Measurements from ENCODE around the gene FAM120B. TPM values are rescaled to one million over a fixed set of nuclear protein-coding genes. Genes with fewer than 3 reads are reported as not detected.
A peak's percentile ranks its signal among the peaks of the same experiment; 100 is the strongest.

Gene FAM120B
- total RNA-seq, 1 donor from 2014 or later, result 18.4 TPM

GRCh38 chr6:170436209-170436809, 129.8 kb downstream of the FAM120B start:
- Mint-ChIP-seq H3K9me3 (peaks cover 3% of the 10 kb centered on the region), H3K4me3 (no peak overlapping the region), H3K27me3 (ENCODE audit: insufficient read depth) (peaks cover 3% of the 10 kb centered on the region), H3K36me3 (ENCODE audit: low read depth) (peaks cover 1% of the 10 kb centered on the region), H3K27ac (no peak overlapping the region), H3K4me1 (ENCODE audit: low read depth) (no peaks in the 10 kb centered on the region)
- DNase-seq (ENCODE audit: low spot score), result no peak
- intact Hi-C loops (cut with micrococcal nuclease), result no loop called here

GRCh38 chr6:170437719-170438401, 131.3 kb downstream of the FAM120B start:
- H3K27ac Mint-ChIP-seq, result no peak overlapping the region
- peak overlapping the region; percentile 24 for H3K4me3 Mint-ChIP-seq
- no peak for DNase-seq (ENCODE audit: low spot score)
- H3K9me3 Mint-ChIP-seq, result peaks cover 3% of the 10 kb centered on the region
- no peaks in the 10 kb centered on the region for H3K4me1 Mint-ChIP-seq (ENCODE audit: low read depth)
- peaks cover 9% of the 10 kb centered on the region for H3K27me3 Mint-ChIP-seq (ENCODE audit: insufficient read depth)
- intact Hi-C loops (cut with micrococcal nuclease), result no loop called here
- H3K36me3 Mint-ChIP-seq (ENCODE audit: low read depth), result peaks cover 1% of the 10 kb centered on the region

- no peak overlapping the region for H3K27ac Mint-ChIP-seq
- H3K36me3 Mint-ChIP-seq (ENCODE audit: low read depth), result peaks cover 1% of the 10 kb centered on the region
- peak overlapping the region; percentile 24 for H3K4me3 Mint-ChIP-seq
- peaks cover 3% of the 10 kb centered on the region for H3K9me3 Mint-ChIP-seq
- H3K4me1 Mint-ChIP-seq (ENCODE audit: low read depth), result no peaks in the 10 kb centered on the region
- intact Hi-C loops (cut with micrococcal nuclease), result no loop called here
- peaks cover 9% of the 10 kb centered on the region for H3K27me3 Mint-ChIP-seq (ENCODE audit: insufficient read depth)
- no peak for DNase-seq (ENCODE audit: low spot score)
These were observed 131.8 kb downstream of the FAM120B start for GRCh38 chr6:170438402-170438753.

GRCh38 chr6:170438861-170439260, 132.3 kb downstream of the FAM120B start:
- no peak for DNase-seq (ENCODE audit: low spot score)
- Mint-ChIP-seq H3K9me3 (peaks cover 3% of the 10 kb centered on the region), H3K36me3 (ENCODE audit: low read depth) (peaks cover 1% of the 10 kb centered on the region), H3K4me1 (ENCODE audit: low read depth) (no peaks in the 10 kb centered on the region), H3K27ac (no peak overlapping the region), H3K4me3 (no peak overlapping the region), H3K27me3 (ENCODE audit: insufficient read depth) (peaks cover 9% of the 10 kb centered on the region)
- intact Hi-C loops (cut with micrococcal nuclease), result no loop called here

- intact Hi-C loops (cut with micrococcal nuclease), result no loop called here
- DNase-seq (ENCODE audit: low spot score), result no peak
- peaks cover 1% of the 10 kb centered on the region for H3K36me3 Mint-ChIP-seq (ENCODE audit: low read depth)
- H3K27me3 Mint-ChIP-seq (ENCODE audit: insufficient read depth), result peaks cover 6% of the 10 kb centered on the region
- H3K4me1 Mint-ChIP-seq (ENCODE audit: low read depth), result no peaks in the 10 kb centered on the region
- peaks cover 3% of the 10 kb centered on the region for H3K9me3 Mint-ChIP-seq
- no peak overlapping the region for H3K27ac Mint-ChIP-seq
- H3K4me3 Mint-ChIP-seq, result no peak overlapping the region
These were observed 133.1 kb downstream of the FAM120B start for GRCh38 chr6:170439366-170440361.

- Mint-ChIP-seq H3K27me3 (ENCODE audit: insufficient read depth) (peaks cover 6% of the 10 kb centered on the region), H3K4me3 (no peak overlapping the region), H3K9me3 (peaks cover 3% of the 10 kb centered on the region), H3K4me1 (ENCODE audit: low read depth) (no peaks in the 10 kb centered on the region), H3K36me3 (ENCODE audit: low read depth) (peaks cover 1% of the 10 kb centered on the region), H3K27ac (no peak overlapping the region)
- intact Hi-C loops (cut with micrococcal nuclease), result no loop called here
- DNase-seq (ENCODE audit: low spot score), result no peak
These were observed 133.9 kb downstream of the FAM120B start for GRCh38 chr6:170440437-170440836.

GRCh38 chr6:170441316-170441715, 134.8 kb downstream of the FAM120B start:
- H3K4me1 Mint-ChIP-seq (ENCODE audit: low read depth), result no peaks in the 10 kb centered on the region
- H3K36me3 Mint-ChIP-seq (ENCODE audit: low read depth), result peaks cover 1% of the 10 kb centered on the region
- intact Hi-C loops (cut with micrococcal nuclease), result no loop called here

GRCh38 chr6:170442596-170442995, 136.0 kb downstream of the FAM120B start:
- intact Hi-C loops (cut with micrococcal nuclease), result no loop called here
- no peak overlapping the region for H3K27ac Mint-ChIP-seq
- no peaks in the 10 kb centered on the region for H3K4me1 Mint-ChIP-seq (ENCODE audit: low read depth)
- H3K4me3 Mint-ChIP-seq, result no peak overlapping the region
- H3K36me3 Mint-ChIP-seq (ENCODE audit: low read depth), result no peaks in the 10 kb centered on the region
- DNase-seq (ENCODE audit: low spot score), result no peak
- no peaks in the 10 kb centered on the region for H3K9me3 Mint-ChIP-seq
- peaks cover 6% of the 10 kb centered on the region for H3K27me3 Mint-ChIP-seq (ENCODE audit: insufficient read depth)

More at GRCh38 chr6:170441316-170441715, 134.8 kb downstream of the FAM120B start:
- no peak overlapping the region for H3K27ac Mint-ChIP-seq
- H3K9me3 Mint-ChIP-seq, result peaks cover 2% of the 10 kb centered on the region
- no peak overlapping the region for H3K4me3 Mint-ChIP-seq
- peaks cover 6% of the 10 kb centered on the region for H3K27me3 Mint-ChIP-seq (ENCODE audit: insufficient read depth)
- no peak for DNase-seq (ENCODE audit: low spot score)

- Mint-ChIP-seq H3K27ac (no peak overlapping the region), H3K27me3 (ENCODE audit: insufficient read depth) (peaks cover 6% of the 10 kb centered on the region), H3K4me3 (no peak overlapping the region), H3K9me3 (no peaks in the 10 kb centered on the region), H3K4me1 (ENCODE audit: low read depth) (no peaks in the 10 kb centered on the region), H3K36me3 (ENCODE audit: low read depth) (no peaks in the 10 kb centered on the region)
- no peak for DNase-seq (ENCODE audit: low spot score)
- intact Hi-C loops (cut with micrococcal nuclease), result no loop called here
These were observed 136.6 kb downstream of the FAM120B start for GRCh38 chr6:170443151-170443662.

GRCh38 chr6:170444056-170444591, 137.6 kb downstream of the FAM120B start:
- H3K27me3 Mint-ChIP-seq (ENCODE audit: insufficient read depth), result peaks cover 6% of the 10 kb centered on the region
- intact Hi-C loops (cut with micrococcal nuclease), result no loop called here
- H3K4me1 Mint-ChIP-seq (ENCODE audit: low read depth), result no peaks in the 10 kb centered on the region
- H3K9me3 Mint-ChIP-seq, result no peaks in the 10 kb centered on the region
- no peak for DNase-seq (ENCODE audit: low spot score)
- no peaks in the 10 kb centered on the region for H3K36me3 Mint-ChIP-seq (ENCODE audit: low read depth)
- no peak overlapping the region for H3K4me3 Mint-ChIP-seq
- no peak overlapping the region for H3K27ac Mint-ChIP-seq

- H3K27me3 Mint-ChIP-seq (ENCODE audit: insufficient read depth), result peaks cover 6% of the 10 kb centered on the region
- H3K4me3 Mint-ChIP-seq, result no peak overlapping the region
- no peaks in the 10 kb centered on the region for H3K36me3 Mint-ChIP-seq (ENCODE audit: low read depth)
- DNase-seq (ENCODE audit: low spot score), result no peak
- H3K4me1 Mint-ChIP-seq (ENCODE audit: low read depth), result no peaks in the 10 kb centered on the region
- no peaks in the 10 kb centered on the region for H3K9me3 Mint-ChIP-seq
- intact Hi-C loops (cut with micrococcal nuclease), result no loop called here
- H3K27ac Mint-ChIP-seq, result no peak overlapping the region
These were observed 138.3 kb downstream of the FAM120B start for GRCh38 chr6:170444811-170445211.

- Mint-ChIP-seq H3K27ac (no peak overlapping the region), H3K36me3 (ENCODE audit: low read depth) (no peaks in the 10 kb centered on the region), H3K4me1 (ENCODE audit: low read depth) (no peaks in the 10 kb centered on the region), H3K9me3 (no peaks in the 10 kb centered on the region), H3K4me3 (no peak overlapping the region), H3K27me3 (ENCODE audit: insufficient read depth) (peaks cover 6% of the 10 kb centered on the region)
- no peak for DNase-seq (ENCODE audit: low spot score)
- intact Hi-C loops (cut with micrococcal nuclease), result no loop called here
These were observed 138.9 kb downstream of the FAM120B start for GRCh38 chr6:170445487-170445886.

Measured in activated T-helper 1 cell treated with anti-CD3 and anti-CD28 coated beads, Interleukin-12 subunit alpha, Interleukin-12 subunit beta, Interleukin-2, Interleukin-4 antibody, amounts not matched to agents 30 ng/mL and 10 ng/mL and 1 ng/mL, durations not matched to agents 14 hours and 24 hours and 36 hours (primary cell).